WTC11 (cell line): ENCODE data around the gene DRD4.

Experiments
- FOXJ3 ChIP-seq: sonication (generic); formaldehyde crosslinking; IDR thresholded peaks from 2 replicates; pipeline ENCODE4 v1.9.0; 2021; ENCODE audit warnings: missing genetic modification reagents, mild to moderate bottlenecking, borderline replicate concordance
- GABPB1 ChIP-seq: sonication (generic); formaldehyde crosslinking; IDR thresholded peaks from 2 replicates; pipeline ENCODE4 v1.8.1; 2023; ENCODE audit warnings: mild to moderate bottlenecking, missing genetic modification reagents
- RELA ChIP-seq: sonication (generic); formaldehyde crosslinking; IDR thresholded peaks from 2 replicates; pipeline ENCODE4 v1.8.1; 2022; ENCODE audit warnings: missing genetic modification reagents, mild to moderate bottlenecking, borderline replicate concordance
- TF ChIP-seq, protein P1 (sequence below): sonication (generic); formaldehyde crosslinking; IDR thresholded peaks from 2 replicates; pipeline ENCODE4 v1.8.0; 2022; ENCODE audit warnings: mild to moderate bottlenecking, missing genetic modification reagents
- TF ChIP-seq, protein P2 (sequence below): fragments of 200-600 bp; IDR thresholded peaks from 2 replicates; pipeline ENCODE4 v1.8.0; 2022; ENCODE audit warnings: antibody characterized with exemption
- TF ChIP-seq, protein P3 (sequence below): sonication (generic); formaldehyde crosslinking; IDR thresholded peaks from 2 replicates; pipeline ENCODE4 v1.8.0; 2023; ENCODE audit warnings: missing genetic modification reagents

DNA sequence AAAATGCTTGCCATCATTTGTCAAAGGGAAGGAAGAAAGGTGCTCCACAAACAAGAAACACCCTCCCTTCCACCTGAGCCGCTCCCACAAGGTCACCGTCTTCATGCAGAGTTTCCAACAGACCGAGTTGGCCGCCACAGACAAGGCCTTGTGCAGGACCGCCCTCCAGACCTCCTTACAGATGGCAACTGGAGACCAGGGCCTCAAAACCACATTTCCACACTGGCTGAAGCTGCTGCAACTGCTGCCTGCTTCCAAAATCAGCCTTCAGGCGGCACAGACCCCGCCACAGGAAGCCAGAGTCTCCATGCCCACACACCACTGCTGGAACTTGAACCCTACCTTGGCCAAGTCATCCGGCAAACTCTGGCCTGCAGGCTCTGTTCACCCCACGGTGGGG lies 51.6 kb downstream of the DRD4 start:
- TF ChIP-seq, protein P1, sequence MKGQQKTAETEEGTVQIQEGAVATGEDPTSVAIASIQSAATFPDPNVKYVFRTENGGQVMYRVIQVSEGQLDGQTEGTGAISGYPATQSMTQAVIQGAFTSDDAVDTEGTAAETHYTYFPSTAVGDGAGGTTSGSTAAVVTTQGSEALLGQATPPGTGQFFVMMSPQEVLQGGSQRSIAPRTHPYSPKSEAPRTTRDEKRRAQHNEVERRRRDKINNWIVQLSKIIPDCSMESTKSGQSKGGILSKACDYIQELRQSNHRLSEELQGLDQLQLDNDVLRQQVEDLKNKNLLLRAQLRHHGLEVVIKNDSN = no peak
- TF ChIP-seq GABPB1 (CRISPR knock-in tag) = no peak
- no peak for TF ChIP-seq RELA (CRISPR knock-in tag)
- TF ChIP-seq, protein P2, sequence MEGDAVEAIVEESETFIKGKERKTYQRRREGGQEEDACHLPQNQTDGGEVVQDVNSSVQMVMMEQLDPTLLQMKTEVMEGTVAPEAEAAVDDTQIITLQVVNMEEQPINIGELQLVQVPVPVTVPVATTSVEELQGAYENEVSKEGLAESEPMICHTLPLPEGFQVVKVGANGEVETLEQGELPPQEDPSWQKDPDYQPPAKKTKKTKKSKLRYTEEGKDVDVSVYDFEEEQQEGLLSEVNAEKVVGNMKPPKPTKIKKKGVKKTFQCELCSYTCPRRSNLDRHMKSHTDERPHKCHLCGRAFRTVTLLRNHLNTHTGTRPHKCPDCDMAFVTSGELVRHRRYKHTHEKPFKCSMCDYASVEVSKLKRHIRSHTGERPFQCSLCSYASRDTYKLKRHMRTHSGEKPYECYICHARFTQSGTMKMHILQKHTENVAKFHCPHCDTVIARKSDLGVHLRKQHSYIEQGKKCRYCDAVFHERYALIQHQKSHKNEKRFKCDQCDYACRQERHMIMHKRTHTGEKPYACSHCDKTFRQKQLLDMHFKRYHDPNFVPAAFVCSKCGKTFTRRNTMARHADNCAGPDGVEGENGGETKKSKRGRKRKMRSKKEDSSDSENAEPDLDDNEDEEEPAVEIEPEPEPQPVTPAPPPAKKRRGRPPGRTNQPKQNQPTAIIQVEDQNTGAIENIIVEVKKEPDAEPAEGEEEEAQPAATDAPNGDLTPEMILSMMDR = no peak
- no peak for TF ChIP-seq FOXJ3 (CRISPR knock-in tag)
- TF ChIP-seq, protein P3, sequence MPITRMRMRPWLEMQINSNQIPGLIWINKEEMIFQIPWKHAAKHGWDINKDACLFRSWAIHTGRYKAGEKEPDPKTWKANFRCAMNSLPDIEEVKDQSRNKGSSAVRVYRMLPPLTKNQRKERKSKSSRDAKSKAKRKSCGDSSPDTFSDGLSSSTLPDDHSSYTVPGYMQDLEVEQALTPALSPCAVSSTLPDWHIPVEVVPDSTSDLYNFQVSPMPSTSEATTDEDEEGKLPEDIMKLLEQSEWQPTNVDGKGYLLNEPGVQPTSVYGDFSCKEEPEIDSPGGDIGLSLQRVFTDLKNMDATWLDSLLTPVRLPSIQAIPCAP = no peak
